Measurements from ENCODE around the gene TMPRSS3.

The TMPRSS3 gene

GRCh38 chr21:42360317-42360716, 35.5 kb downstream of the TMPRSS3 start:
- no peak overlapping the region for H3K9ac ChIP-seq (ENCODE audit: low read length)
- no peaks in the 10 kb centered on the region for H3K4me1 ChIP-seq (ENCODE audit: control insufficient read depth, insufficient read depth, low read length)
- no peaks in the 10 kb centered on the region for H3K27me3 ChIP-seq (ENCODE audit: control insufficient read depth, insufficient read depth, low read length)

GRCh38 chr21:42358937-42359336, 36.9 kb downstream of the TMPRSS3 start:
- H3K9me3 ChIP-seq (ENCODE audit: control insufficient read depth, insufficient read depth, low read depth, low read length), result peaks cover 16% of the 10 kb centered on the region
- no peaks in the 10 kb centered on the region for H3K36me3 ChIP-seq (ENCODE audit: control insufficient read depth, insufficient read depth, low read length)
- no peaks in the 10 kb centered on the region for H3K27me3 ChIP-seq (ENCODE audit: control insufficient read depth, insufficient read depth, low read length)
- no peak overlapping the region for H3K9ac ChIP-seq (ENCODE audit: low read length)
- no peaks in the 10 kb centered on the region for H3K4me1 ChIP-seq (ENCODE audit: control insufficient read depth, insufficient read depth, low read length)
- H3K4me3 ChIP-seq (ENCODE audit: low read depth, low read length), result no peak overlapping the region
- H3K27ac ChIP-seq (ENCODE audit: low read depth, low read length), result no peak overlapping the region

More at GRCh38 chr21:42360317-42360716, 35.5 kb downstream of the TMPRSS3 start:
- Histone ChIP-seq H3K4me3 (ENCODE audit: low read depth, low read length) (no peak overlapping the region), H3K27ac (ENCODE audit: low read depth, low read length) (no peak overlapping the region), H3K9me3 (ENCODE audit: control insufficient read depth, insufficient read depth, low read depth, low read length) (peaks cover 16% of the 10 kb centered on the region), H3K36me3 (ENCODE audit: control insufficient read depth, insufficient read depth, low read length) (no peaks in the 10 kb centered on the region)

- Histone ChIP-seq H3K4me1 (ENCODE audit: control insufficient read depth, insufficient read depth, low read length) (no peaks in the 10 kb centered on the region), H3K27me3 (ENCODE audit: control insufficient read depth, insufficient read depth, low read length) (no peaks in the 10 kb centered on the region), H3K36me3 (ENCODE audit: control insufficient read depth, insufficient read depth, low read length) (no peaks in the 10 kb centered on the region), H3K9ac (ENCODE audit: low read length) (no peak overlapping the region), H3K9me3 (ENCODE audit: control insufficient read depth, insufficient read depth, low read depth, low read length) (peaks cover 16% of the 10 kb centered on the region), H3K27ac (ENCODE audit: low read depth, low read length) (no peak overlapping the region), H3K4me3 (ENCODE audit: low read depth, low read length) (no peak overlapping the region)
Measured at GRCh38 chr21:42358261-42358660, 37.6 kb downstream of the TMPRSS3 start.

- Histone ChIP-seq H3K36me3 (ENCODE audit: control insufficient read depth, insufficient read depth, low read length) (no peaks in the 10 kb centered on the region), H3K9me3 (ENCODE audit: control insufficient read depth, insufficient read depth, low read depth, low read length) (peaks cover 16% of the 10 kb centered on the region), H3K27me3 (ENCODE audit: control insufficient read depth, insufficient read depth, low read length) (no peaks in the 10 kb centered on the region), H3K9ac (ENCODE audit: low read length) (no peak overlapping the region), H3K27ac (ENCODE audit: low read depth, low read length) (no peak overlapping the region), H3K4me1 (ENCODE audit: control insufficient read depth, insufficient read depth, low read length) (no peaks in the 10 kb centered on the region), H3K4me3 (ENCODE audit: low read depth, low read length) (no peak overlapping the region)
Measured at GRCh38 chr21:42357307-42357706, 38.5 kb downstream of the TMPRSS3 start.

GRCh38 chr21:42356650-42357049, 39.2 kb downstream of the TMPRSS3 start:
- H3K9me3 ChIP-seq (ENCODE audit: control insufficient read depth, insufficient read depth, low read depth, low read length), result peaks cover 16% of the 10 kb centered on the region
- H3K27ac ChIP-seq (ENCODE audit: low read depth, low read length), result no peak overlapping the region
- no peaks in the 10 kb centered on the region for H3K36me3 ChIP-seq (ENCODE audit: control insufficient read depth, insufficient read depth, low read length)
- no peak overlapping the region for H3K9ac ChIP-seq (ENCODE audit: low read length)
- H3K4me1 ChIP-seq (ENCODE audit: control insufficient read depth, insufficient read depth, low read length), result no peaks in the 10 kb centered on the region
- no peaks in the 10 kb centered on the region for H3K27me3 ChIP-seq (ENCODE audit: control insufficient read depth, insufficient read depth, low read length)
- no peak overlapping the region for H3K4me3 ChIP-seq (ENCODE audit: low read depth, low read length)

- Histone ChIP-seq H3K9me3 (ENCODE audit: control insufficient read depth, insufficient read depth, low read depth, low read length) (peaks cover 16% of the 10 kb centered on the region), H3K36me3 (ENCODE audit: control insufficient read depth, insufficient read depth, low read length) (no peaks in the 10 kb centered on the region), H3K9ac (ENCODE audit: low read length) (no peak overlapping the region), H3K27me3 (ENCODE audit: control insufficient read depth, insufficient read depth, low read length) (no peaks in the 10 kb centered on the region), H3K4me3 (ENCODE audit: low read depth, low read length) (no peak overlapping the region), H3K4me1 (ENCODE audit: control insufficient read depth, insufficient read depth, low read length) (no peaks in the 10 kb centered on the region), H3K27ac (ENCODE audit: low read depth, low read length) (no peak overlapping the region)
Measured at GRCh38 chr21:42356046-42356445, 39.8 kb downstream of the TMPRSS3 start.

GRCh38 chr21:42353623-42354022, 42.2 kb downstream of the TMPRSS3 start:
- no peaks in the 10 kb centered on the region for H3K27me3 ChIP-seq (ENCODE audit: control insufficient read depth, insufficient read depth, low read length)
- no peak overlapping the region for H3K4me3 ChIP-seq (ENCODE audit: low read depth, low read length)

GRCh38 chr21:42352441-42353095, 43.3 kb downstream of the TMPRSS3 start:
- Histone ChIP-seq H3K9me3 (ENCODE audit: control insufficient read depth, insufficient read depth, low read depth, low read length) (0 out of 2 replicates have a peak, but pooled peaks cover 3% of the 10 kb centered on the region), H3K27me3 (ENCODE audit: control insufficient read depth, insufficient read depth, low read length) (no peaks in the 10 kb centered on the region), H3K27ac (ENCODE audit: low read depth, low read length) (no peak overlapping the region), H3K36me3 (ENCODE audit: control insufficient read depth, insufficient read depth, low read length) (no peaks in the 10 kb centered on the region), H3K9ac (ENCODE audit: low read length) (no peak overlapping the region), H3K4me1 (ENCODE audit: control insufficient read depth, insufficient read depth, low read length) (no peaks in the 10 kb centered on the region), H3K4me3 (ENCODE audit: low read depth, low read length) (no peak overlapping the region)

More at GRCh38 chr21:42353623-42354022, 42.2 kb downstream of the TMPRSS3 start:
- H3K36me3 ChIP-seq (ENCODE audit: control insufficient read depth, insufficient read depth, low read length), result no peaks in the 10 kb centered on the region
- no peak overlapping the region for H3K9ac ChIP-seq (ENCODE audit: low read length)
- no peak overlapping the region for H3K27ac ChIP-seq (ENCODE audit: low read depth, low read length)
- no peaks in the 10 kb centered on the region for H3K4me1 ChIP-seq (ENCODE audit: control insufficient read depth, insufficient read depth, low read length)
- H3K9me3 ChIP-seq (ENCODE audit: control insufficient read depth, insufficient read depth, low read depth, low read length), result peaks cover 6% of the 10 kb centered on the region; the same call in 1 of the 2 replicates

- Histone ChIP-seq H3K27me3 (ENCODE audit: control insufficient read depth, insufficient read depth, low read length) (no peaks in the 10 kb centered on the region), H3K9ac (ENCODE audit: low read length) (no peak overlapping the region), H3K36me3 (ENCODE audit: control insufficient read depth, insufficient read depth, low read length) (no peaks in the 10 kb centered on the region), H3K9me3 (ENCODE audit: control insufficient read depth, insufficient read depth, low read depth, low read length) (no peaks in the 10 kb centered on the region), H3K4me1 (ENCODE audit: control insufficient read depth, insufficient read depth, low read length) (no peaks in the 10 kb centered on the region), H3K4me3 (ENCODE audit: low read depth, low read length) (no peak overlapping the region), H3K27ac (ENCODE audit: low read depth, low read length) (no peak overlapping the region)
Measured at GRCh38 chr21:42351626-42352440, 44.0 kb downstream of the TMPRSS3 start.

GRCh38 chr21:42350927-42351426, 44.9 kb downstream of the TMPRSS3 start, which contains the start of gene TFF2:
TFF2 (minus strand) TSS chr21:42350994; CDS start chr21:42350957, 37 bp downstream.
- no peaks in the 10 kb centered on the region for H3K27me3 ChIP-seq (ENCODE audit: control insufficient read depth, insufficient read depth, low read length)

GRCh38 chr21:42350318-42350910, 45.4 kb downstream of the TMPRSS3 start:
- Histone ChIP-seq H3K27me3 (ENCODE audit: control insufficient read depth, insufficient read depth, low read length) (no peaks in the 10 kb centered on the region), H3K27ac (ENCODE audit: low read depth, low read length) (no peak overlapping the region), H3K4me3 (ENCODE audit: low read depth, low read length) (no peak overlapping the region), H3K4me1 (ENCODE audit: control insufficient read depth, insufficient read depth, low read length) (no peaks in the 10 kb centered on the region), H3K36me3 (ENCODE audit: control insufficient read depth, insufficient read depth, low read length) (no peaks in the 10 kb centered on the region), H3K9me3 (ENCODE audit: control insufficient read depth, insufficient read depth, low read depth, low read length) (no peaks in the 10 kb centered on the region), H3K9ac (ENCODE audit: low read length) (no peak overlapping the region)

More at GRCh38 chr21:42350927-42351426, 44.9 kb downstream of the TMPRSS3 start, which contains the start of gene TFF2:
- H3K9me3 ChIP-seq (ENCODE audit: control insufficient read depth, insufficient read depth, low read depth, low read length), result no peaks in the 10 kb centered on the region
- no peaks in the 10 kb centered on the region for H3K4me1 ChIP-seq (ENCODE audit: control insufficient read depth, insufficient read depth, low read length)
- no peak within 1 kb of the TSS for H3K9ac ChIP-seq (ENCODE audit: low read length)
- no peak within 1 kb of the TSS for H3K4me3 ChIP-seq (ENCODE audit: low read depth, low read length)
- no peaks in the 10 kb centered on the region for H3K36me3 ChIP-seq (ENCODE audit: control insufficient read depth, insufficient read depth, low read length)
- no peak within 1 kb of the TSS for H3K27ac ChIP-seq (ENCODE audit: low read depth, low read length)

Data from HUES6 (cell line).